Measurements from ENCODE around the gene ARHGAP8.
"Not testable (repeated sequence)": the region's sequence is repeated elsewhere in the genome, so short reads cannot be mapped to it uniquely, and the experiment has no call there.

The ARHGAP8 gene

DNA sequence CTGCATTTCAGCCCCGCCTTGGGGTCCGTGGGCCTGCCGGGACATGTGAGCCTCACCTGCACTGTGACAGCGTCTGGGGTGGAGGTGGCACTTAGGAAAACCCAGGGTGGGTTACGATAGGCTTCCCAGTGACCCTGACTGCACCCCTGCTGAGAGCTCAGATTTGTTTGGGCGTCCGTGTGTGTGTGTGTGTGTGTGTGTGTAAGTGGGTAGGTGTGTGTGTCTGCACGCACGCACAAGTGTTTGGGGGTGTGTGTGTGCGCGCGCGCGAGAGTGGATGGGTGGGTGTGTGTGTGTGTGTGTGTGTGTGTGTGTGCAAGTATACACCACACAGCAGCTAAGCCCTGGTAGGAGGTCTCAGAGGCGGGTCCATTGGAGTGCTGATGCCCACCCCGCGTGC, 12.1 kb upstream of the ARHGAP8 start:
- DNase-seq = no peak

DNA sequence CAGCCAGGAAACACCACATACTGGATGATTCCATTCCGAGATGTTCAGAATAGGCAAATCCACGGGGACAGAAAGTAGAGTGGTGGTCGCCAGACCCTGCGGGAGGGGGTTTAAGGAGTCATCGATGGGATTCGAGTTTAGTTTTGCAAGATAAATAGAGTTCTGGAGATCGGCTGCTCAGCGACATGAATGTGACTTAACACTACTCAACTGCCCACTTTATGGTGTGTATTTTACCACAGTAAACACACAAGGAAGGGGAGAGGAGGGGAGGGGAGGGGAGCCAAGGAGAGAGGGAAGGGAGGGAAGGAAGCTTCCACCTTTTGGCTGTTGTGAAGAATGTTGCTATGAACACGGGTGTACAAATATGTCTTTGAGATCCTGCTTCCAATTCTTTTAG, 10.4 kb upstream of the ARHGAP8 start:
- DNase-seq = no peak

DNA sequence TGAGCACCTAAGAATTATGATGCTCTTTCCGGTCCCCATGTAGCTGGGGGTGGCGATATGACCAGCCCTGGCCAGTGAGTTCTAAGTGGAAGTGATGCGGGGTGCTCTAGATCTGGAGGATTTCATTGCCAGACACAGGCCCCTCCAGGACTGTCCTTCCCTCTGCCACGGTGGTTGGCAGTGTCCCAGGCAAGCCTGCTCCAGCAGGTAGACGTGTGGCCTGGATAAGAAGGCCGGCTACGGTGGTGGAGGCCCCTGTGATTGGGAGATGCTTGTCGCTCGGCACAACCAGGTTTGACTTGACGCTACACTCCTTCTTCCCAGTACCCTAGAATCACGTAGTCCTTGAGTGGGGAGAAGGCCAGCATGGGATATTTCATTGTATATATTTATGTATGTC, 9.1 kb upstream of the ARHGAP8 start:
- DNase-seq = no peak

DNA sequence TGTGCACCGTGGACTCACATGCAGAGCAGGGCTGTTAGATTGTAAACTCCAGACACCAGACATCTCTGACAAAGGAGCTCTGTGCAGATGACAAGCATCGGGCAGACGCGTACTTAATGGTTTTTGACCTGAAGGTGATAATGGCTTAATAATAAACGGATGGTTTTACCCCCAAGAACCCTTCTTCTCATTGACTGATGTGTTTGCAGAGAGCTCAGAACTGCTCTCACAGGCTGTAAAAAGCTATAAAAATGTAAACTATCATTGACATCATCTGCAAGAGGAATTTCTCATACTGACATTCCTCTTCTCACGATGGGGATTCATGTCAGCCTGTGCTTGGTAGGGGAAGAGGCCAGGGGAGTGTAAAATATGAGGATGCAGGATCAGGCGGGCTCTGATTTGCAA, 8.6 kb upstream of the ARHGAP8 start:
- DNase-seq = no peak

DNA sequence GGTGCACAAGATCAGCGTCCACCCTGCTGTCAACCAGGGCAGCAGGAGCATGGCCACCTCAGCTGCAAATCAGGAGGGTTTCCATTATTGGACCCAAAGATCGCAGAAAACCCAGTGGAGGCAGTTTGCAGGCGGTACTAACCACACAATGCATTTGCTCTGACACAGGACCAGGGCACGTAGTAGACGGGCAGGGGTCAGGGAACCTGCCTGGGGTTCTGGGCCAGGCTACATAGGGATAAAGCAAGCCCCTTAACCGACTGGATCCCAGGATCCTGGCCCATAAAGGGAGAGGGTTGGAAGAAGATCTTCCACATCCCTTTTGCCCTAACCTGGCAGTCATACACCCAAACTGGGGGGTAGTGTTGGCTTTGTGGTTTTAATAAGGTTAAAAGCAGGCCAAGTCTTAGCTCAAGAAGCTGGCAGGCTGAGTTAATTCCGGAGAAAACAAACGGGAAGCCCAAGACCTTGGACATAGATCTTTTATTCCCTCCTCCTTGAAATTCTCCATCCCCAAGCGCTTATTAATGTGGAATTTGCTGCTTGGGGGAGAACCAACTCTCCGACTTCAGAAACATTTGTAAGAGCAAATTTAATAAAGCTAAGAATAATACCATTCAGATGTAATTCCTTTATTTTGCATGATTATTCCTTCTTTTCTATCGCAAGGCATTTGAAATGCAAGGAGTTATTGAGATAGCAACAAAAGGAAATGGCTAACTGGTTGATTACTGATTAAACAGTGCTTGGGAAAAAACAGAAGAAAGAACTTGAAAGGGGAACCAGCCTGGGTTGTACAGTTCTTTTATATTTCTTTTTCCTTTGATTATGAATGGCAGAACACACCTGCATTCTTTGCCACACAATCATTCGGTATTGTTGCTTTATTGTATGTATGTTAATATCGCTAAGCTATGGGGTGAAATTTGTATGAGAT, 6.3 kb upstream of the ARHGAP8 start:
- no peak for DNase-seq

DNA sequence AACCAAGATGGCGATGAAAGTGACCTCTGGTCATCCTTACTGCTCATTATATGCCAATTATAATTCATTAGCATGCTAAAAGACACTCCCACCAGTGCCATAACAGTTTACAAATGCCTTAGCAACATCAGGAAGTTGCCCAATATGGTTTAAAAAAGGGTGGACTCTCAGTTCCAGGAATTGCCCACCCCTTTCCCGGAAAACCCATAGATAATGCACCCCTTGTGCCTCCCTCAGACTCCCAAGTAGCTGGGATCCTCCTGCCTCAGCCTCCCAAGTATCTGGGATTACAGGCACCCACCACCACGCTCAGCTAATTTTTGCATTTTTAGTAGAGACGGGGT, 4.6 kb upstream of the ARHGAP8 start:
- not testable (repeated sequence) for DNase-seq

DNA sequence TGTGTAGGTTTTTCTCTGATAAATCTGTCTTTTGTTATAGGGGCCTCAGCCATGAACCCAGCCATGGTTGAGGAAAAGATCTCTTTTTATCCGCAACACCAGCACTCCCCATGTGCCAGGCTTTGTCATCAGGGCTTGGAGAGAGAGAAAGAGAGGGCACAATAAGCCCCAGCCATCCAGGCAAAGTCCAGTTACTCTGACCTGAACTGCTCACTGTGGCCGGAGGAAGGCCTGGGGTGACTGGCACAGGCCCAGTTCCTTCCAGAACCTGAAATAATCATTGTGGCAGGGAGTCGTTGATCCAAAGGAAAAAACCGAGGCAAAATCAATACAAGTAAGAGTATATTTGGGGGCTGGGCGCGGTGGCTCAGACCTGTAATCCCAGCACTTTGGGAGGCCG, 3.9 kb upstream of the ARHGAP8 start:
- no peak for DNase-seq

DNA sequence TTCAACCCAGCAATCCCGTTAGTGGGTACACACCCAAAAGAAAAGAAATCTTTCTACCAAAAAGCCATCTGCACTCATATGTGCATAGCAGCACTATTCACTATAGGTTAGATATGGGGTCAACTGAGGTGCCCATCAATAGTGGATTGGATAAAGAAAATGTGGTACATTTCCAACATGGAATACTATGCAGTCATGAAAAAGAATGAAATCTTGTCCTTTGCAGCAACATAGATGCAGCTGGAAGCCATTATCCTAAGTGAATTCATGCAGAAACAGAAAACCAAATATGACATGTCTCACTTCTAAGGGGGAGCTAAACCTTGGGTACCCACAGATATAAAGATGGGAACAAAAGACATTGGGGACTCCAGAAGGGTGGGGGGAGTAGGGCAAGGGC, 1.9 kb upstream of the ARHGAP8 start:
- no peak for DNase-seq

DNA sequence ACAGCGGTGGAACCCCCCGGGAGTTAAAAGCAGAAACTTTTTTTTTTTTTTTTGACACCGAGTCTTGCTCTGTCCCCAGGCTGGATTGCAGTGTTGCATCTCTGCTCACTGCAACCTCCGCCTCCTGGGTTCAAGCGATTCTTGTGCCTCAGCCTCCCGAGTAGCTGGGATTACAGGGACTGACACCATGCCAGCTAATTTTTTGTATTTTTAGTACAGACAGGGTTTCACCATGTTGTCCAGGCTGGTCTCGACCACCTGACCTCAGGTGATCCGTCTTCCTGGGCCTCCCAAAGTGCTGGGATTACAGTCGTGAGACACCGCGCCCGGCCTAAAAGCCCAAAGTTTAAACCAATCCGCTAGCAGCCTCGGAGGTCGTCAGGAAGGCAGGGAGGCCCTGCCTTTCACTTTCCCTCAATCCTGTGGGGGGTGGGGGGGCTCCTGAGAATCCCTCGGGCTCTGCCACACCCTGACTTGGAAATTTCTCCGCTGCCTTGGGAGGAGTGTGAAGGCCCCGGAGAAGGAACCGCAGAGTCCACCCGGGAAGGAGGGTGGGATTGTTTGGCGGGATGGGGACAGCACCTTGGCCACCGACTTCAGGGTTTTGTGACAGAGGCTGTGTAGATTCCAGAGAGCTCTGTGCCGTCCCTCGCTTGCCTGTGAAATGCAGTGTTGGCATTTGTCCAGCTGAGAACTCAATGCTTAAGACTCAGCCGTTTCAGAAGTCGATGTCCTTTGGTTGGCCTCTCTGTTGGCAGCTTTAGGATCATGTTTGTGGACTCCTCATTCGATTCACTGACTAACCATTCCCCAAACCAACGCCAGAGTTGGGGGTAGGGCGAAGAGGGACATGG, 1.0 kb downstream of the ARHGAP8 start:
- no peak for DNase-seq

DNA sequence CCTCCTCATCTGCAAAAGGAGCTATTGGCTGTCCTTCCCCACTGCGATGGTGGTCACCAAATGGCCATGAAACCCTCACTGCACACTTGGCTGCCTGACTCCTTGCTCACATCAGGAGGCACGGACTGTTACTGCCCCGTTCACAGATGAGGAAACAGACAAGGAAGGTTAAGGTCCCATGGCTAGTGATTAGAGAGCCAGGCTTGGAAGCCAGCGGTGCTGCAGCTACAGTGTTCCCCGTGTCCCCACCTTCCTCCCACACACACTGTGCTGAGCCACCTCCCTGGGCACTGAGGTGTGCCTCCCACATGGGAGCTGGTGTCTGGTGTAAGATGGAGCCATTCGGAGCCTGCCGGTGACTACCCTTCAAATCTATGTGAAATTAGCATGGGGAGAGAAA, 2.6 kb downstream of the ARHGAP8 start:
- DNase-seq = no peak

DNA sequence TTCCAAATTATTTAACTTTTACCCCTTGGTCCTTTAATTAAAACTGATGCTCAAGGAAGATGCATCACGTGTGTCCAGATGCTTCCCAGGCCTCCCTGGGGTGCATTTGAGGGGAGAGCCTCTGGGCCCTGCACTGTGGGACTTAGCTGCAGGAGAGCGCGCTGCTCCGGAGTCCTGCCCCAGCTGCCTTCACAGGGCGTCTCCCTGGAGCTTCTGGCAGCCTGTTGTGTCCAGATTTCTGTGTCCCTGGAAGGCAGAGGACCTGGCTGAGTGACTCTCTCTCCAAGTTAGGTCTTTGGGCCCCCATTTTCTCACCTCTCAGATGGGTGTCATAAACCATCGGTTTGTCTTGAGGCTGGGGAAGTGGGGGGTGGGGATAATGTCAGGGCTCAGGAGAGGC, 3.0 kb downstream of the ARHGAP8 start:
- no peak for DNase-seq

DNA sequence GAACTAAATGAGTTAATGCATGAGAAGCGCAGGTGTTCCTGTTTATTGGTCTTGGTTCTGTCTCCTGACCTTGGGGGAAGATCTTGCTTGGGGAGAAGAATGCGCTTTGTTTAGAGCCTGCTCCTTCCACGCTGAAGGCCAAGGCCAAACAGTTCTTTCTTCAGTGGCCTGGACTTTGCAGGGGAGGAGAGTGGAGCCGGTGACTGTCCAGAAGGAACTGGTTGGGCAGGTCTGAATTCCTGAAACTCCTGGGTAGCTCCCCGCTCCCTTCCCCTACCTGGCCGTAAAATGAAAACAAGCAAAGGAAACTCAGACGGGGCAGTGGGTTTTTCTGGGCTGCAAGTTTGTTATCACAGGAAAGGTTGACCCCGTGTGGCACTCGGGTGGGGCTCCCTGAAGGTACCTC, 3.6 kb downstream of the ARHGAP8 start:
- no peak for DNase-seq

DNA sequence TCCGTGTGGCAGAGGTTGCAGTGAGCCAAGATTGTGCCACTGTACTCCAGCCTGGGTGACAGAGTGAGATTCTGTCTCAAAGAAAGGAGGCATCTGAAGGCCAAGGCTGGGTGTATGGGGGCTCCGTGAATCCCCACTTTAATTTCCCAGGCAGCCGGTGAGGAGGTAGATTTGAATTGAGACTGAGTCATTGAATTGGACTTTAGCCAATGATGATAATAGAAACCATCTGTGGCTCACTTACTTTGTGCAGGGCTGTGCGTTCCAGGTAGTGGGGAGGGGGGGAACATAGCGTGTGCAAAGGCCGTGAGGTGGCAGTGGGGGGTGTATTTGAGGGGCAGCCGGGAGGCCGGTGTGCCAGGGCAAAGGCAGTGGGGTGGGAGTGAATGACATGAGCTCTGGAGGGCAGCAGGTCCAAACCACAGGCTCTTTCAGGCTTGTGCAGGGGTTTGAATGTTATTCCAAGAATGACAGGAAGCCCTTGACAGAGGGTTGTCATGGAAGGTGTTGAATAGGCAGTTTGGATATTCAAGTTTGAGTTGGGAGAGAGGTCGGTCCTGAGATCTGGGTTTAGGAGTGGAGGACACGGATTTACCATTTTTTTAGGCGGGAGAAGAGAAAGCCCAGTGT, 6.1 kb downstream of the ARHGAP8 start:
- DNase-seq = no peak

DNA sequence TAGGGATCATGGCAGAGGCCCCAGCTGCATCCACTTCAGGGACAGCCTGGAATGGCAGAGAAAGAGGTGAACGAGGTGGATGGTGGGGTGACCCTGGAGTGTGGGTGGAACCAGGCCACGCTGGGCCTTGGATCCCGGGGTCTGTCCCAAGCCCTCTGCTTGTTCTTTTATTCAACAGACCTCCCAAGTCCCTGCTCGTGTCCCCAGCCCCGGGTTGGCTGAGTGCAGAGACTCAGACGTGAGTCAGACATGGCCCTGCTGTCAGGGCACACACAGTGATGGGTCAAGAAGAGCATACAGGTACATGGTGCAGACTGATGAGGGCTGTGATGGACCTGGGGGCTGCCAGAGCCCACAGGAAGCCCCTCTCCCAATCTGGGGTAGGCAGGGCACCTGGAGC, 6.6 kb downstream of the ARHGAP8 start:
- DNase-seq = no peak

DNA sequence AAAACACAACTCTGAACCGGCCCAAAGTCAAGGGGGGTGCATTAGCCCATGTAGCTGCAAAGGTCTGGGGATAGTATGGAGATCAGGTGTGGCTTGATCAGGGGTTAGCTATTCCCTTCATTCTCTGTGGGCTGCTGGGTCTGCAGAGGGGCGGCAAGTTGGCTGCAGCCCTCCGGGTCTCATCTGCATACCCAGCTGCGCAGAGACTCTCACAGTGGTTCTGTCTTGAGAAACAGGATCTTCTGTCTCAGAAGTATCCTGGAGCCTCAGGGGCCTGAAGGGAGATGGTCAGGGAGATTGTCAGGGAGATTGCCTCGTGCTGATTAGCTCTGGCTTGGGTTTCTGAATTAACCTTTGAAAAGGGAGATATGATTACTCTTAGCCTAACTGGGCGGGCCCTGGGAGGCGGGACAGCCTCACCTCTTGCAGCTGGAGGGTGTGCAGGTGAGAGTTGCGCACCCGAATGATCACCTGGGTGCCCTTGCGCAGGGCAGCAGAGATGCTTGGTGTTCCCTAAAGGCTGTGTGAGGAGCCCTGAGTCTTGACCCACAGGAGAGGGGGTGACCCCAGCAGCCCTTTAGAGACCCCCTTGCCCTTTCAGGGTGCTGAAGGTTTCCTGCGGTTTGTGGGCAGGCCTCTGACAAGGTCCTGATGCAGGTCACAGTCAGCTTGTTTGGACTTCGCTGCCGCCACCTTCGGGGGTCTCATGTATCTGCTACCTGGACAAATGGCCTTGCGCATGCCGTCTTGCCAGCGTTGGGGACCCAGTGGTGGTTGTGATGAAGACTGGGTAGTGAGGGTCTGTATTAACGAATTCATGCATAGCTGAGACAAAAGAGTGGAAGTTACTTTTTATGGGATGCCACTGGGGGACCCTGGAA, 7.3 kb downstream of the ARHGAP8 start:
- no peak for DNase-seq

DNA sequence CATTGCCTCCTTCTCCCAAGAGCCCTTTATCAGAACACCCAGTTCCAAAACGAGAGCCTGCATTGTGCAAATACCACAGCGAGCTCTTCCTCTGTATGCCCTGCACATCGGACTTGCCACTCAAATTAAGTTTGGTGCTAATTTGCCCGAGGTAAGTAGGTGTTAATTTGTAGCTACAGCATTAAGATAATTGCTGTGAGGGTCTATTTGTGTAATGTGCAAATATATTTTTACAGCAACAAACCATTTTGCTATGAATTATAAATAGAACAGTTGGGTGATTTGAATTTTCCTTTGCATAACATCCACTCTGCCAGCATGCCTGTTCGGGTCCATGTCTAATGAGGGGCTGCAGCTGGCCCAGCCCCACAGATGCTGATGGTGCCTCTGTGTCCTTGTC, 8.1 kb downstream of the ARHGAP8 start:
- no peak for DNase-seq

DNA sequence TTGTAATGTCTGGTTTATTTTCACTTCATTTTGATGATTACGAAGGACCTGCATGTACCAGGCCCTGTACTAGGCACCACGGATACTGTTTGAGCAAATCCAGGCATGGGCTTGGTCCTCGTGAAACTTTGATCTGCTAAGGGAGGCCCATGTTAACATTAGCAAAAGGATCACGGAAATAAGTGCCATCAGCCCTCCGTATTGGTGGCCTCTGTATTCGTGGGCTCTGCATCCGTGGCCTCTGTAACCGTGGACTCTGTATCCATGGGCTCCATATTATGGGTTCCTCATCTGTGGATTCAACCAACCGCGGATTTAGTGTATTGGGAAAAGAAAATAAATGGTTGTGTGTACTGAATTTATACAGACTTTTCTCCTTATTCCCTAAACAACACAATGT, 8.7 kb downstream of the ARHGAP8 start:
- no peak for DNase-seq

DNA sequence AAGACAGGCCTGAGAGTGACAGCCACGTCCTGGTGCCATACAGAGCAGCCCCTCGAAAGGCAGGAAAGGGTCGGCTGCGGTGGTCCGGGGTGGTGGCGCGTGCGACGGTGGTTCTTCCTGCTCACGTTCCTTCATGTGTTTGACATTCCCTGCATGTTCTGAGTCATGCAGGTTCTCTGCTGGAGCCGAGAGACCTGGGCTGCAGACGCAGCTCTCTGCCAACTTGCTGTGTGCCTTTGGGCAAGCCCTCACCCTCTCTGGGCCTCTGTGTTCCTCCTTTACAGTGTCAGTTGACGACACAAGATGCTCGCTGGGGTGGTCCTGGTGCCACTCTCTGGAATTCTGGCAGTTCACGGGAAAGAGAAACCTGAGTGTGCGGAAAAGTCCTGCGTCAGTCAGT, 12.0 kb downstream of the ARHGAP8 start:
- DNase-seq = no peak

DNA sequence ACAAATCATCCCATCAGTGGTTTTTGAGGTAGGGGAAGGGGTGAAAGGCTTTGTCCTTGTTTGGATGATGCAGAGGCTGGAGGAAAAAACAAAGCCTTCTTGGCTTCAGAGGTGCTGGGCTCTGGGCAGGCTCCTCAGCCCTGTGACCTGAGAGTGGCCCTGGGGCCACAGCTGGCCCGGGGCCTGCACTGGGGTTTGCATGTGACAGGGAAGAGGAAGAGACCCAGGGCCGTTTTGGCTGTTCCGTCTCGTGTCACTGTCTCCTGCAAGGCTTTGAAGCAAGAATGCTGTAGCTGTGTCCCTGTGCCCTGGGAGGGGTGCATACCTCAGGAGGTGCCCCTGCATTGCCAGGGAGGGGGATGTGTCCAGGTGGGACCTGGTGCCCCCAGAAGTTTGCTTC, 12.6 kb downstream of the ARHGAP8 start:
- DNase-seq = no peak

DNA sequence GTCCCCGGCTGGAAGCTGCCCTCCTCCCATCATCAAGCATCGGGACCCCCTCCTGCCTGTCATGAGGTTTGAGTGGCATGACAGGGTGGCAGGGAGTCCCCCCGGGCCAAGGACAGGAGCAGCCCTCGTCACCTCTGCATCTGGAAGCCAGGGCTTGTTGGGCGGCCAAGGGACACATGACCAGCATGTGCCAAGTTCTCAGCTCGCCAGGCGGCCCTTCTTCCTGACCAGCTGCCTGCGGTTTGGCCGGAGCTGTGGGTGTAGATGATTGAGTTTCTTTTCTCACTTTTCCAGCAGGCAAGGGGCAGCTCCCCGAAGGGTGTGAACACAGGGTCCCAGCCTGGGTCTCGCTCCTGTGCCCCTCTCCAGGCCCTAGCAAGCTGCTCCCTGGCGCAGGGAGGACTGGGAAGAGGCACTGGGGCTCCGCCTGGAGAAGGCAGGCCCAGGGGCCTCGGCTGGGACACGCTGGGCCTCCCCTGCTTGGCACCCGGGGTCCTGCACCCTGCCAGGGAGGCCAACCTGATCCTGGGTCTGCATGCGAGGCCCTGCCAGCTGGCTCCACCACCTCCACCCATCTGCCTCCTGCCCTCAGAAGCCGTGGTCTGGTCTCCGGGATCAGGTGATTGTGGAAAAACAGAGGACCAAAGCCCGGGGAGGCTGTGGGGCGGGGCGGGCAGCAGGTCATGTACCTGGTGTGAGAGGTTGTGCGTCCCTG, 13.4 kb downstream of the ARHGAP8 start:
- DNase-seq = no peak

DNA sequence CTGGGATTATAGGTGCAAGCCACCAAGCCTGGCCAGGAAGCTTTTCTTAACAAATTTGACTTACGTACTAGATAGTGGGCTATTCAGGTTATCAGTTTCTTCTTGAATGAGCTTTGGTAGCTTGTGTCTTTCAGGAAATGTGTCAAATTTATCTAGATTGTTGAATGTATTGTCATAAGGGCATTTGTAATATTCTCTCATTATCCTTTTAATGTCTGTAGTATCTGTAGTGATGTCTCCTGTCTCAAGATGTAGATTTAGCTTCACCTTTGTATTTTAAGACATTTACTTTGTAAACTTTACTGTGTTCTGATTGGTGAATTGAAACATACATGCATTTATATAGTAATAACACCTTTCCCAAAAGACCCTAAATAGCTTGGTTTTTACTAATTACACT, 20.7 kb downstream of the ARHGAP8 start:
- DNase-seq = no peak

DNA sequence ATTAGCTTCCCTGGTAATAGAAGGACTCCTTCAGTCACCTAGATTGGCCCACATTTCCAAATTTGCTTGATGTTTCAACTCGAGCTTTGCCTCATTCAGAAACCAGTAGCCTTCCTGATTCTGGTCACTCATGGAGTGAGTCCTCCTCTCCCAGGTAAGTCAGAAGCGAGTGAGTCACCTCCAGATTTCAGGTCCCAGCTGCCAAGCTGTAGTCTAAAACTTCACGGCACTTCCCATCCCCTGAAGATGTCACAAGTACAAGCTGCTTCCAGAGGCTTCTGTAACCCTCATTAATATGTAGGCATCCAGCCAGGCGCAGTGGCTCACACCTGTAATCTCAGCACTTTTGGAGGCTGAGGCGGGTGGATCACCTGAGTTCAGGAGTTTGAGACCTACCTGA, 23.5 kb downstream of the ARHGAP8 start:
- DNase-seq = no peak

Data from stimulated activated CD4-positive, alpha-beta T cell treated with anti-CD3 and anti-CD28 coated beads, Interleukin-2, amount 100 ng/mL, for 48 hours (primary cell).